Measurements from ENCODE around the gene ENPP5.

ENPP5 gene

DNA sequence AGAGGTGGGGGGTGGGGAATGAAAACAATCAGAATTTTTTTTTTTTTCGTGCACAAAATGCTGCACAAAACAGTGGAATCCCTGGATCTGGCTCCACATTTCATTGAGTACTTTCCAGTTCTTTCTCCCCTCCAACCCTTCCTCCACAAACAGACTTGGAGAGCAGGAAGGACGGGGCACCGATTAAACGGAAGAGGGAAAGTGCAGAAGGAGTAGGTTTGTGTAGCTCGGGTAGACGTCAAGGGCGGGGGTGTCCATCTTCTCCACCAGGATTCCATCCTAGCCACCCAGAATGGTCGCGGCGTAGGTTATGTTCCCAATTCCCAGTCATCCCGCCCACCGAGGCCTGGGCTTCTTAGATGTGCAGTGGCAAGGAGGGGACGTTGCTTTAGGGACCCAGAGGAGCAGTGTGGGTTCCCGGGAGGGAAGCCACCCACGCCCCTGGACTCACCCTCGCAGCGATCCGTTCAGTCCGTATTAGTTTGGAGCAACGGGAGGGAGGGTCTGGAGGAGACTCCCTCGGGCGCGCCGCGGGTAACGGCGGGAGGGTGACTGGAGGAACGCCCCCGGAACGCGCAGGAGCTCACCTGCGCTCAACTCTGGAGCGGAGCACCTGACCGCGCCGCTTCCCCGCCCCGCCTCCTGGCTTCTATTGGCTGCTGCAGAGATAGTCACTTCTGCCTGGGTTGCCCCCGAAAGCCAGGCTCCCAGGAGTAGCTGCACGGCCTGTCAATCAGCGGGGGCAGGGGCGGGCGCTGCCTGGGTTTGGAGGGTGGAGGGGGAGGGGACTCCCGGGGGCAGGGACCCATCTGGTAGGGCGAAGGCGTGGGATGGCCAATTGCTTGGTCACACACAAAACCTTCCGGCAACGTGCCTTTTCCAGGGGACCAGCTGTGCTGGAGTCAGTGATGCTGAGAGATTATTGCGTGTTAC is at the start of gene ENPP5 (continued):
- TF ChIP-seq ZNF221 (tag by site-specific recombination; IDR thresholded peaks at IDR 0.05; ENCODE audit: borderline replicate concordance) = no peak
- TF ChIP-seq BCL11B (tag by site-specific recombination; IDR thresholded peaks at IDR 0.05; ENCODE audit: low read depth) = no peak
- peak; percentile 96 for TF ChIP-seq SP2 (tag by site-specific recombination; IDR thresholded peaks at IDR 0.05)
- TF ChIP-seq, protein P1, sequence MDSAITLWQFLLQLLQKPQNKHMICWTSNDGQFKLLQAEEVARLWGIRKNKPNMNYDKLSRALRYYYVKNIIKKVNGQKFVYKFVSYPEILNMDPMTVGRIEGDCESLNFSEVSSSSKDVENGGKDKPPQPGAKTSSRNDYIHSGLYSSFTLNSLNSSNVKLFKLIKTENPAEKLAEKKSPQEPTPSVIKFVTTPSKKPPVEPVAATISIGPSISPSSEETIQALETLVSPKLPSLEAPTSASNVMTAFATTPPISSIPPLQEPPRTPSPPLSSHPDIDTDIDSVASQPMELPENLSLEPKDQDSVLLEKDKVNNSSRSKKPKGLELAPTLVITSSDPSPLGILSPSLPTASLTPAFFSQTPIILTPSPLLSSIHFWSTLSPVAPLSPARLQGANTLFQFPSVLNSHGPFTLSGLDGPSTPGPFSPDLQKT (IDR thresholded peaks at IDR 0.05; ENCODE audit: borderline replicate concordance, low read depth, low read length) = no peak
- no peak for TF ChIP-seq ZNF664 (tag by site-specific recombination; IDR thresholded peaks at IDR 0.05)
- no peak for TF ChIP-seq ZSCAN5A (tag by site-specific recombination; IDR thresholded peaks at IDR 0.05)
- TF ChIP-seq SCRT2 (tag by site-specific recombination; IDR thresholded peaks at IDR 0.05) = no peak
- TF ChIP-seq ZFP3 (tag by site-specific recombination; IDR thresholded peaks at IDR 0.05; ENCODE audit: low read depth) = no peak
- TF ChIP-seq ZBTB21 (tag by site-specific recombination; IDR thresholded peaks at IDR 0.05) = no peak
- TF ChIP-seq ZNF791 (tag by site-specific recombination; IDR thresholded peaks at IDR 0.05) = no peak
- no peak for TF ChIP-seq BCL6B (tag by site-specific recombination; IDR thresholded peaks at IDR 0.05)
- TF ChIP-seq PRDM1 (tag by site-specific recombination; IDR thresholded peaks at IDR 0.05) = peak; percentile 65; the same call in 1 of the 2 replicates
- TF ChIP-seq ZNF610 (tag by site-specific recombination; IDR thresholded peaks at IDR 0.05; ENCODE audit: borderline replicate concordance) = 0 out of 2 replicates have a peak, but pooled peaks have one; percentile 37
- 0 out of 2 replicates have a peak, but pooled peaks have one; percentile 41 for TF ChIP-seq ZBTB10 (tag by site-specific recombination; IDR thresholded peaks at IDR 0.05)
- TF ChIP-seq ZNF24 (tag by site-specific recombination; IDR thresholded peaks at IDR 0.05) = no peak
- TF ChIP-seq ZNF785 (tag by site-specific recombination; IDR thresholded peaks at IDR 0.05) = no peak
- TF ChIP-seq ZNF140 (tag by site-specific recombination; IDR thresholded peaks at IDR 0.05) = no peak
- TF ChIP-seq ZNF248 (tag by site-specific recombination; IDR thresholded peaks at IDR 0.05) = no peak
- TF ChIP-seq, protein P2, sequence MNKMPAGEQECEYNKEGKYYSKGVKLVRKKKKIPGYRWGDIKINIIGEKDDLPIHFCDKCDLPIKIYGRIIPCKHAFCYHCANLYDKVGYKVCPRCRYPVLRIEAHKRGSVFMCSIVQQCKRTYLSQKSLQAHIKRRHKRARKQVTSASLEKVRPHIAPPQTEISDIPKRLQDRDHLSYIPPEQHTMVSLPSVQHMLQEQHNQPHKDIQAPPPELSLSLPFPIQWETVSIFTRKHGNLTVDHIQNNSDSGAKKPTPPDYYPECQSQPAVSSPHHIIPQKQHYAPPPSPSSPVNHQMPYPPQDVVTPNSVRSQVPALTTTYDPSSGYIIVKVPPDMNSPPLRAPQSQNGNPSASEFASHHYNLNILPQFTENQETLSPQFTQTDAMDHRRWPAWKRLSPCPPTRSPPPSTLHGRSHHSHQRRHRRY (tag by site-specific recombination; IDR thresholded peaks at IDR 0.05) = no peak
- no peak for TF ChIP-seq ZNF626 (tag by site-specific recombination; IDR thresholded peaks at IDR 0.05)
- TF ChIP-seq ZNF701 (tag by site-specific recombination; IDR thresholded peaks at IDR 0.05) = no peak
- TF ChIP-seq ZNF600 (tag by site-specific recombination; IDR thresholded peaks at IDR 0.05) = peak; percentile 90
- peak; percentile 92 for TF ChIP-seq ZEB2 (tag by site-specific recombination; IDR thresholded peaks at IDR 0.05)
- TF ChIP-seq ZNF629 (tag by site-specific recombination; IDR thresholded peaks at IDR 0.05) = no peak
- 0 out of 2 replicates have a peak, but pooled peaks have one; percentile 47 for TF ChIP-seq SP7 (tag by site-specific recombination; IDR thresholded peaks at IDR 0.05)
- peak; percentile 76 for TF ChIP-seq EGR2 (tag by site-specific recombination; IDR thresholded peaks at IDR 0.05; ENCODE audit: low read depth)
- TF ChIP-seq ZNF416 (tag by site-specific recombination; IDR thresholded peaks at IDR 0.05) = no peak
- no peak for TF ChIP-seq TRIM28 (IDR thresholded peaks at IDR 0.05; ENCODE audit: borderline replicate concordance, low read length)
- peak; percentile 74; the same call in 1 of the 2 replicates for TF ChIP-seq ZNF2 (tag by site-specific recombination; IDR thresholded peaks at IDR 0.05)
- peak; percentile 91 for TF ChIP-seq ZFHX2 (tag by site-specific recombination; conservative IDR thresholded peaks at IDR 0.05)
- TF ChIP-seq ZNF302 (tag by site-specific recombination; IDR thresholded peaks at IDR 0.05; ENCODE audit: low read depth) = no peak
- TF ChIP-seq YY1 (tag by site-specific recombination; IDR thresholded peaks at IDR 0.05) = 0 out of 2 replicates have a peak, but pooled peaks have one; percentile 24

All from HEK293 (cell line).